GM19455 (cell line): ENCODE data around the gene USP6NL.
A peak's percentile ranks its signal among the peaks of the same experiment; 100 is the strongest.

Source experiments
- ATAC-seq: cut with Tn5 transposase; IDR thresholded peaks from one replicate; pipeline ENCODE4 v1.9.1; 2021; ENCODE audit not compliant: unreplicated experiment

The USP6NL gene

GRCh38 chr10:11594589-11595394 is 16.7 kb downstream of the USP6NL start:
- no peak for ATAC-seq

GRCh38 chr10:11593612-11594011 is 17.8 kb downstream of the USP6NL start:
- ATAC-seq: no peak

DNA sequence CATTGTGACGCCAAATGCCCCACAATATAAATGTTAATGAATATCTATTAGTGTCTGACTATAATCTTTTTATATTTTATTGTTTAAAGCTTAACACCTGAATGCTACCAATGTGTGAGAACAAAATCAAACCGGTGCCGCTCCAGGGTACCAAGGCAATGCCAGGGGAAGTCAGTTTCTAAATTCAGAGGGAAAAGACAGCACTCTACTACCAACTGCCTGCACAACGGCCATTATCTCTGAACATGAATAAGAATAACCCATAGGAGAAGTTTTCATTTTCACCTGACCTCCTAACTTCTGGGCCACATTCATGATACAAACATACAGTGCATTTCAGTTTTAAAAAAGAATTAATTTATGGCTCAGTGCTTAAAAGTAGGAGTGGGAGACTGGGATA is 21.7 kb downstream of the USP6NL start:
- no peak for ATAC-seq

DNA sequence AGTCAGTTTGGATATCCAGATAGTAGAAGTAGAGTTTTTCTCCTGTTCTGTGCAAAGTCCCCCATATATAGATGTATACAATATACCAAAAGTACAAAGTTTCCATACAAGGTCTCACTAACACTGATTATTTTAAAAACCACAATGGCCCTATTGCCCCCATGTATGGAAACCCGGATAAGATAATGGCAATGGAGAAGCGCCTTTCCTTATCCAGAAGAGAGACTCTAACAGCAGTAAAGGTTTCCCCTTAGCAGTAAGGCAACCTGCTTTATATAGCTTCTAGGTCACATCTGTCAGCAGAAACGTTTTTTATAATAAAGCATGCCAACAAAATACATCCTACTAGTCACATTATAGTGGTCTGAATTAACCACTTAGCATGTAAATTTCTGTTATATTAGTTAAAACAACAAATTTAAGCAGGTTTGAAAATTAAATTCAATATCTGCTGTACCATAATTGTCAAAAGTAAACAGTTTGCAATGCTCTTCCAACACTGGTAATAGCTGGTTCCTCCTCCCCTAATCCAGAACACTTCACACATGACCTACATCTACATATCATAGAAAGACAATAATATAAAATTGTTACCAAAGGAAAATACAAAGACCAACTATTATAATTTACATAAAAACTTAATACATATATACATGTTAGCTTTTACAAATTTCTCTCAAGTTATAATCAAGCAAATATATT is 22.4 kb downstream of the USP6NL start:
- no peak for ATAC-seq

DNA sequence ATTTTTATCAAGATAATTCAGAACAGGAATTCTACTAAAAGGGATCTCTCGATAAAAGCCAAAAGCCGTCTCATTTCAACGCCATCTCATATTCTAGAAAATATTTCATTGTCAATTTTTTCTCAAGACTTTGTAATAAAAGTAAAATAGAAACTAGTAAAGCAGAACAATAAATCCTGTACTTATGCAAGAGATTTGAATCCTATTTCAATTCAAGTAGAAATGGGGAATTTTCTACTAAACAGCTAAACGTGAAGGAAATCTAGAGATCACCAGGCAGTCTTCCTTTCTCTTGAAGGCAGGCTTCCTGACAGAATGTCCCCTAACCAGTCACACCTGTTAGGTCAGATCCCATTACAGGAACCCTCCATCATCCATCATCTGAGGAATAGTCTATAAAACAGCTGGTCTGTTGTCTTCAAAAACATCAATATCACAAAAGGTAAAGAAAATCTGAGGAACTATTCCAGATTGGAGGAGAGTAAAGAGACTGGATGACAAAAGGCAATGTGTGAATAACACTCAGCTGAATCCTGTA is 23.7 kb downstream of the USP6NL start:
- ATAC-seq: no peak

GRCh38 chr10:11586170-11586569 is 25.3 kb downstream of the USP6NL start:
- ATAC-seq: no peak

- no peak for ATAC-seq
Observed at GRCh38 chr10:11581213-11581612, 30.2 kb downstream of the USP6NL start.

- ATAC-seq: no peak
Observed at GRCh38 chr10:11579885-11580284, 31.6 kb downstream of the USP6NL start.

DNA sequence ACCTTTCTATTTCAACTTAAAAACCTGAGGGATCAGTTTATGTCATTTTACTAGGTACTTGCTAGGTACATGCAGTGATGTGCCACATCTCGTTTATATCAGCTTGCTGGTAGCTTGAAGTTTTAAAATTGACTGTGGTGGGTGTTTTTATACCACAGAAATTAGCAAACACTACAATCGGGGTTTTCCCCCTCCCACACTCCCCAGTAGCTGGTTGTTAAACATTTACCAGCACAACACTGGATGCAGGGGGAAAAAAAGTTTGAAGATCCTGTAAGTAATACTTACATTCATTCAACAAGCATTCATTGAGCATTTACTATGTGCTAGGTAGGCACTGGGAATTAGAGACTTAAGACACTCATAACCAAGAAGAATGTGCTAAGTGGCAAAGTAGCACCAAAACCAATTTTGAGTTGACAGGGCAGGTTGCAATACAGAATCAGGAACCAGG is 32.6 kb downstream of the USP6NL start:
- ATAC-seq: no peak

DNA sequence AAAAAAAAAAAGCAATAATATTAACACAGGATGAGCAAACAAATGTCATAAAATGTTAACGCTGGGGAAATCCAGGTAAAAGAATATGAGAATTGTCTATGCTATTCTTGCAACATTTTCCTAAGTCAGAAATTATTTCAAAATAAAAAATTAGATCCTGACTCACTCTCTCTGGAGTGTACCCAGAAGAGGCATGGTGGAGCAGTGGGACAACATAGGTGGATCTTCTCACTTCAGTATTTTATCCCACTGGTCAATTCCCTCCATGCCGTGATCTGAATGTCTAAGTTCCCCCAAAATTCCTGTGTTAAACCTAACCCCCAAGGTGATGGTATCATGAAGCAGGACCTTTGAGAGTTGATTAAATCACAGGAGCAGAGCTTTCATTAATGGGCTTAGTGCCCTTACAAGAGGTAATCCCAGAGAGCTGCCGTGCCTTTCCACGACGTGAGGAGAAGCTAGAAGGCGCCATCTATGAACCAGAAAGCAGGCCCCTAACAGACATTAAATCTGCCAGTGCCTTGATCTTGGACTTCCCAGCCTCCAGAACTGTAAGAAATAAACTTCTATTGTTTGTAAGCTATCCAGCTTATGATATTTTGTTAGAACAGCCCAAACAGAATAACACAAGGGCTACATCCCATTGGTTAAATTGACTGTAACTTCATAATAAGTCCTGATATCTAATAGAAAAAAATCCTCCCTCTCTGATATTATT is 35.2 kb downstream of the USP6NL start:
- ATAC-seq: no peak

GRCh38 chr10:11573497-11573896 is 38.0 kb downstream of the USP6NL start:
- peak; percentile 70 for ATAC-seq

DNA sequence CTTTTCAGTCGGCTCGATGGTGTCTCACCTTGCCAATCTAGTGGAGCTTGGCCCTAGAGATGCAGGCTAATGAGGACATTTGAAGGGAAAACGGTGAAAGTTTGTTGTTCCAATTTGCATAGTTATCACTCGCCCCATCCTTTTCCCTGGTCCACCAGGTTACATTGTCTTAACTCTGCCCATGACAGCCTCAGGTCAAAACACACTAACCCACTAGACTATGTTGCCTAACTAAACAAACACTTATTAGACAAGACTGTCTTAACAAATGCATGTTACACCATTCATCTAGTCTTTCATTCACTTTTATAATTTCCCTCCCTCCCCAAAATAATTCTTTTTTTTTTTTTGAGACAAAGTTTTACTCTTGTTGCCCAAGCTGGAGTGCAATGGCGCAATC is 40.7 kb downstream of the USP6NL start:
- no peak for ATAC-seq

DNA sequence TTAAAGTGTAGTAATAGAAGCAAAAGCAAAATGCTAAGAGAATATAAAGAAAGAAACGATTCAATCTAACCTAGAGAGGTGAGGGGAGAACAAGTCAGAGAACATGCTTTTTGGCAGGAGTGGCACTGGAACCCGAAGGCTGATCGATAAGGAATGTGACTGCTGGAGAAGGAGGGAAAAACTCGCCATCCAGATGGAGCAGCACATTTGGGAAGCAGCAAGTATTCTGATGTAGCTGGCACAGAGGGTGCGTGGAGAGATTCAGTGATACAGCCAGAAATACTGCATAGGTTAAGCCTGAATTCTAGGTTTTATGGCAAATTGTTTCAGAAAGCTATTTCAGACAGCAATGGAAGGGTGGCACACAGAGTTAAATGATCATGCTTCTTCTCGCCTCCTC is 42.0 kb downstream of the USP6NL start:
- no peak for ATAC-seq

GRCh38 chr10:11568578-11568977 is 42.9 kb downstream of the USP6NL start:
- no peak for ATAC-seq

DNA sequence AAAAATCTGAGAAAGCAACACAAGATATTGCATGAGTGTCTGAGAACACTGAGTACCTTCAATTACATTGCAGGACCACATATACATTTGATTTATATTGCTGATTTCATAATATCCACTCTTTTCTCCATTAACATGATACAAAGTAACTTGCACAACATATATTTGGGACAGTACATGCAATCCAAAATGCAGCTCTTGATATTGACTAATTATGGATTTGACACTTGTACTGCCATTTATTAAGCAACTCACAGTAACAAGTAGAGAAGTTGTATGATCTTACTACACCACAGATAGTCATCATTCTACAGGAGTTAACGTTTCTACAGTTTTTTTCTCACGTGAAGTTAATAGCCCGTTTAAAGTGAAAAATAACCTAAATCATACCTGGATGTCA is 46.7 kb downstream of the USP6NL start:
- ATAC-seq: no peak

DNA sequence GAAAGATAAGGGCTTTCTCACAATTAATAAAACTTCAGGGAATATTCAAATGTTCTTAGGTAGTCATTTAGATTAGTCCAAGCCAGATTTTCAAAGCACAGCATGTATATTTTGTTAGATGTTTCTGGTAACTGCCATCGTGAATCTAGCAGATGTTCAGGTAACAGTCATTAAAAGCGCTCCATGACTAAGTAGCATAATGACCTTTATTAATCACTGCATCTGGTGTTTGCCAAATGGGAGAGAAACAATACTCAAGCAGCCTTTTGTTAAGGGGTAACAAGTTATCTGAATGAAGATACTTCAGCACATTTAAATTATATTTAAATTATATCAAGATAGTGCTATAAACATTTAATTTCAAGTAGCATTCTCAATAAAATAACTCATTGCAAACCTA is 47.5 kb downstream of the USP6NL start:
- ATAC-seq: no peak

DNA sequence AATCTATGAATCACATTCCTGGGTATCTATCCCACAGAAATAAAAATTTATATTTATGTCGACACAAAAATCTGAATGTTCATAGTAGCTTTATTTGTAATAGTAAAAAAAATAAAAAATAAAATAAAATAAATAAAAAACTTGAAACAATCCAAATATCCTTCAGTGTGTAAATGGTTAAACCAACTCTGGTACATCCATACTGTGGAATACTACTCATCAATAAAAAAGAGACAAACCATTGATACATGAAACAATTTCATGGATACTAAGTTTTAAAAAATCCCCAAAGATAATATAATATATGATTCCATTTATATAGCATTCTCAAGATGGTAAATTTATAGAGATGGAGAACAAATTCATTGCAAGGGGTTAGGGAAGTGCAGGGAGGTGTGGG is 48.6 kb downstream of the USP6NL start:
- no peak for ATAC-seq

GRCh38 chr10:11560076-11560709 is 51.3 kb downstream of the USP6NL start:
- peak; percentile 70 for ATAC-seq

GRCh38 chr10:11557967-11558366 is 53.5 kb downstream of the USP6NL start:
- no peak for ATAC-seq

GRCh38 chr10:11557513-11557912 is 53.9 kb downstream of the USP6NL start:
- no peak for ATAC-seq

DNA sequence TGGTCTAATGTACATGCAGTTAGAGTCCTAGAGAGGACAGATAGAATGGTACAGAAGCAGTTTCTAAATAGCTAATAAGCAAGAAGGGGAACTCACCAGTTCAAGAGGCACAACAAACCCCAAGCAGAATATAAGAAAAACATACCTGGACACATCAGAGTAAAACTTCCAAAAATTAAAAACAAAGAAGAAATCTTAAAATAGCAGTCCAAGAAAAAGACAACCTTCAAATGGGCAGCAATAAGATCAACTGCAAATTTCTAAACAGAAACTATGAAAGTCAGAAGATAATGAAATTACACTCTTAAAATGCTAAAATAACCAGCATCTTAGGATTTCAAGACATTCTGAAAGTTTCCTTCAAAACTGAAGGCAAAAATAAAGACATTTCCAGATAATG is 55.9 kb downstream of the USP6NL start:
- no peak for ATAC-seq
